C4-2B (cell line): ENCODE results near the gene FRMD1.

ENCODE experiments used
- CTCF ChIP-seq: fragments of 450-650 bp; conservative IDR thresholded peaks from 2 replicates; pipeline ENCODE4 v1.5.1; 2017; ENCODE audit warnings: mild to moderate bottlenecking
- ZFX ChIP-seq: fragments of 450-650 bp; IDR thresholded peaks from 2 replicates; pipeline ENCODE4 v1.6.1; 2017

GRCh38 chr6:168119539-168119938 is 40.5 kb upstream of the FRMD1 start:
- TF ChIP-seq CTCF (no peak), ZFX (no peak)
